IMR-90 (cell line): ENCODE results near the gene EFCAB8. TPM values are rescaled to one million over a fixed set of nuclear protein-coding genes. Genes with fewer than 3 reads are reported as not detected.

Experiments
- ATAC-seq: fragments of 200-7000 bp; cut with Tn5 transposase; 2 replicates; pipeline ENCODE4 v1.9.1; 2020; ENCODE audit warnings: low read depth, mild to moderate bottlenecking, moderate library complexity
- BruUV-seq: library from RNA; stranded (reverse); fragments of 400-500 nt; replicated peaks from 2 replicates; lab custom pipeline; 2021; lab: Mats Ljungman, UMichigan
- CTCF ChIA-PET: fragments of 300-600 bp; formaldehyde crosslinking; extraction: SDS; loops from one replicate; lab custom pipeline; 2021; ENCODE audit warnings: antibody characterized with exemption; lab: Yijun Ruan, JAX
- POLR2A ChIA-PET: fragments of 300-600 bp; sonication (Branson Sonifier 250); formaldehyde crosslinking; loops from one replicate; lab custom pipeline; 2022; ENCODE audit warnings: antibody characterized with exemption; ENCODE audit not compliant: unreplicated experiment; lab: Charles Lee
- DNase-seq: peaks from one replicate; pipeline ENCODE4 v3.0.0; 2013
- H2AFZ ChIP-seq: replicated peaks from 2 replicates; pipeline ENCODE3; 2013; ENCODE audit warnings: low read length, mild to moderate bottlenecking; ENCODE audit not compliant: poor library complexity
- H2AK5ac ChIP-seq: 2 replicates; pipeline ENCODE4 v1.6.1; 2013; ENCODE audit warnings: low read depth, low read length, inconsistent platforms
- H2AK9ac ChIP-seq: replicated peaks from 2 replicates; pipeline ENCODE3; 2013; ENCODE audit warnings: mild to moderate bottlenecking, low read depth, low read length, moderate library complexity; ENCODE audit not compliant: poor library complexity
- H2BK120ac ChIP-seq: 2 replicates; pipeline ENCODE4 v1.6.1; 2013; ENCODE audit warnings: low read depth, low read length, inconsistent platforms
- H2BK15ac ChIP-seq: 3 replicates; pipeline ENCODE4 v1.6.1; 2013; ENCODE audit warnings: low read depth, low read length, inconsistent platforms
- H2BK20ac ChIP-seq: 2 replicates; pipeline ENCODE4 v1.6.1; 2013; ENCODE audit warnings: low read depth, mild to moderate bottlenecking, inconsistent platforms, low read length, moderate library complexity
- H2BK5ac ChIP-seq: 2 replicates; pipeline ENCODE4 v1.6.1; 2013; ENCODE audit warnings: mild to moderate bottlenecking, low read depth, low read length, inconsistent platforms; ENCODE audit not compliant: poor library complexity, severe bottlenecking
- H3K14ac ChIP-seq: replicated peaks from 2 replicates; pipeline ENCODE4 v1.6.1; 2013; ENCODE audit warnings: low read depth, low read length, inconsistent platforms
- H3K18ac ChIP-seq: 2 replicates; pipeline ENCODE4 v1.6.1; 2013; ENCODE audit warnings: low read depth, low read length, control low read depth
- H3K23ac ChIP-seq: 2 replicates; pipeline ENCODE4 v1.6.1; 2013; ENCODE audit warnings: low read depth, low read length, inconsistent platforms
- H3K27ac ChIP-seq: 2 replicates; pipeline ENCODE4 v1.5.1; 2013; ENCODE audit warnings: mild to moderate bottlenecking, control low read depth, low read length; ENCODE audit not compliant: insufficient read depth
- H3K27me3 ChIP-seq: 2 replicates; pipeline ENCODE4 v1.6.1; 2013; ENCODE audit warnings: low read length; ENCODE audit not compliant: control insufficient read depth, insufficient read depth
- H3K36me3 ChIP-seq: 2 replicates; pipeline ENCODE4 v1.6.1; 2013; ENCODE audit warnings: low read length, mixed read lengths; ENCODE audit not compliant: control insufficient read depth, insufficient read depth
- H3K4ac ChIP-seq: 2 replicates; pipeline ENCODE4 v1.6.1; 2013; ENCODE audit warnings: low read depth, low read length, inconsistent platforms
- H3K4me1 ChIP-seq: 2 replicates; pipeline ENCODE4 v1.6.1; 2013; ENCODE audit warnings: low read length, mixed read lengths; ENCODE audit not compliant: control insufficient read depth, insufficient read depth
- H3K4me2 ChIP-seq: 2 replicates; pipeline ENCODE4 v1.6.1; 2013; ENCODE audit warnings: low read depth, mild to moderate bottlenecking, control low read depth, low read length, moderate library complexity
- H3K4me3 ChIP-seq: 2 replicates; pipeline ENCODE4 v1.5.1; 2013; ENCODE audit warnings: low read depth, mild to moderate bottlenecking, control low read depth, low read length, moderate library complexity; ENCODE audit not compliant: insufficient read depth
- H3K56ac ChIP-seq: 2 replicates; pipeline ENCODE4 v1.6.1; 2013; ENCODE audit warnings: low read length, inconsistent platforms; ENCODE audit not compliant: insufficient read depth; ENCODE audit errors: extremely low read depth
- H3K79me1 ChIP-seq, 2 experiments: 2 replicates each; pipeline ENCODE4 v1.6.1; 2013; ENCODE audit warnings: low read length in 2 of 2, inconsistent platforms in 1 of 2, low read depth in 1 of 2
- H3K9ac ChIP-seq: 2 replicates; pipeline ENCODE4 v1.6.1; 2013; ENCODE audit warnings: low read depth, low read length, control low read depth
- H3K9me1 ChIP-seq: 2 replicates; pipeline ENCODE4 v1.6.1; 2013; ENCODE audit warnings: low read length, inconsistent platforms; ENCODE audit not compliant: insufficient read depth
- H3K9me3 ChIP-seq: 2 replicates; pipeline ENCODE4 v1.6.1; 2013; ENCODE audit warnings: low read length; ENCODE audit not compliant: control insufficient read depth, insufficient read depth
- H4K20me1 ChIP-seq: 2 replicates; pipeline ENCODE4 v1.6.1; 2013; ENCODE audit warnings: low read length, inconsistent platforms; ENCODE audit not compliant: insufficient read depth
- H4K5ac ChIP-seq: 2 replicates; pipeline ENCODE4 v1.6.1; 2013; ENCODE audit warnings: mild to moderate bottlenecking, low read depth, low read length, control low read depth
- H4K8ac ChIP-seq, 2 experiments: 2 replicates each; pipeline ENCODE4 v1.6.1; 2013; ENCODE audit warnings: low read depth in 2 of 2, low read length in 2 of 2, control low read depth in 1 of 2, inconsistent platforms in 1 of 2
- H4K91ac ChIP-seq: 2 replicates; pipeline ENCODE4 v1.6.1; 2013; ENCODE audit warnings: low read depth, low read length, inconsistent platforms; ENCODE audit not compliant: insufficient read depth
- BHLHE40 ChIP-seq: fragments of 150-350 bp; IDR thresholded peaks from 2 replicates; pipeline ENCODE4 v1.6.1; 2016; ENCODE audit warnings: mild to moderate bottlenecking, low read depth, low read length
- CEBPB ChIP-seq: IDR thresholded peaks from 2 replicates; pipeline ENCODE4 v1.6.1; 2012; ENCODE audit warnings: low read depth, low read length, improper control_type of control experiment
- ELK1 ChIP-seq: fragments of 150-350 bp; IDR thresholded peaks from 2 replicates; pipeline ENCODE4 v1.6.1; 2016; ENCODE audit warnings: low read depth, mild to moderate bottlenecking, low read length, moderate library complexity, borderline replicate concordance
- MAZ ChIP-seq: IDR thresholded peaks from 2 replicates; pipeline ENCODE4 v1.6.1; 2012; ENCODE audit warnings: low read depth, mild to moderate bottlenecking, low read length, improper control_type of control experiment, moderate library complexity, borderline replicate concordance
- NFE2L2 ChIP-seq: fragments of 150-350 bp; IDR thresholded peaks from 2 replicates; pipeline ENCODE4 v1.6.1; 2016; ENCODE audit warnings: low read depth, mild to moderate bottlenecking, low read length
- USF2 ChIP-seq: fragments of 150-350 bp; IDR thresholded peaks from 2 replicates; pipeline ENCODE4 v1.6.1; 2017; ENCODE audit warnings: mild to moderate bottlenecking, antibody characterized with exemption, low read length, low read depth
- WGBS, 2 experiments: methylation state at CpG; one replicate each; pipeline versions ENCODE4 v1.1.5 to v1.1.7; 2013; ENCODE audit warnings: missing lambda C conversion rate in 2 of 2; ENCODE audit not compliant: insufficient read length in 1 of 2; ENCODE audit errors: extremely low coverage in 2 of 2; 5-methylcytosine and 5-hydroxymethylcytosine counted together
- dilution Hi-C: fragments of 300-500 bp; cut with HindIII; formaldehyde crosslinking; loops from one replicate; pipeline ENCODE4 v1.14.3; 2018; ENCODE audit warnings: low sequenced_read_pairs; ENCODE audit not compliant: unreplicated experiment
- in situ Hi-C: fragments of 300-500 bp; cut with MboI; formaldehyde crosslinking; loops from 3 replicates; pipeline ENCODE4 v1.14.3; 2019; ENCODE audit warnings: low sequenced_read_pairs, inconsistent platforms, mixed read lengths
- intact Hi-C: fragments of 100-400 bp; cut with micrococcal nuclease; formaldehyde crosslinking; loops from 2 replicates; pipeline ENCODE4 v1.10.0; 2022
- polyA plus RNA-seq, 3 experiments: library from polyadenylated mRNA; depleted of rRNA; stranded (reverse); fragments of >200 nt; gene quantifications; 2 replicates each; pipeline ENCODE4 v1.2.3, GENCODE V29; 2012; ENCODE audit warnings: low replicate concordance in 1 of 3
- total RNA-seq: library from RNA; depleted of rRNA; stranded (reverse); fragments of >200 nt; gene quantifications from 2 replicates; pipeline ENCODE4 v1.2.3, GENCODE V29; 2012

The EFCAB8 gene
- total and polyA plus RNA-seq, 2 of the 4 experiments (the other 2 are of a cell fraction), result not detected

GRCh38 chr20:32822225-32822624 lies 36.5 kb upstream of the EFCAB8 start:
- Histone ChIP-seq H3K9ac (no peak overlapping the region), H3K4me2 (peak overlapping the region; percentile 12; the same call in 1 of the 2 replicates), H3K9me1 (peaks cover 30% of the 10 kb centered on the region), H3K23ac (0 out of 2 replicates have a peak overlapping the region, but pooled peaks have one; percentile 23), H3K79me1 (peaks cover 0 to 46% of the 10 kb centered on the region in 2 experiments; a peak in 3 of 4 replicates), H2BK120ac (no peak overlapping the region), H4K5ac (no peak overlapping the region), H4K91ac (no peak overlapping the region), H3K14ac (no peak overlapping the region; the same call in 1 of the 2 replicates), H3K27ac (no peak overlapping the region; the same call in 1 of the 2 replicates), H3K18ac (no peak overlapping the region), H2BK5ac (no peak overlapping the region), H3K56ac (no peak overlapping the region), H3K27me3 (no peaks in the 10 kb centered on the region), H4K20me1 (peaks cover 63% of the 10 kb centered on the region), H3K4ac (no peak overlapping the region), H3K4me1 (peaks cover 27% of the 10 kb centered on the region), H2BK20ac (no peak overlapping the region), H2AK9ac (no peak overlapping the region), H2AK5ac (no peak overlapping the region), H4K8ac (no peak overlapping the region), H3K9me3 (no peaks in the 10 kb centered on the region), H2AFZ (no peak overlapping the region), H3K36me3 (peaks cover 6% of the 10 kb centered on the region), H2BK15ac (no peak overlapping the region), H3K4me3 (no peak overlapping the region)
- in situ Hi-C loops, result no loop called here
- CTCF ChIA-PET, result interaction anchor here (0.7 kb wide), 1 partner anchor 63 kb away, joined by 3 read pairs; no protein-coding TSS in a partner anchor
- DNase-seq (no peak), ATAC-seq (no peak)
- dilution Hi-C loops, result no loop called here
- POLR2A ChIA-PET, result no interaction called here
- WGBS, 2 experiments, result 100% methylated on average over 1 of the region's 5 CpGs; no CpG with 5 or more reads in 1 of the 2 experiments
- intact Hi-C loops, result no loop called here
- no TSS peak for BruUV-seq
- TF ChIP-seq ELK1 (no peak), CEBPB (no peak), USF2 (no peak), MAZ (no peak), NFE2L2 (no peak), BHLHE40 (no peak)
